Breast epithelium (tissue), 3 donors: Measurements from ENCODE around the gene ECEL1.

Experiments
- POLR2A ChIP-seq: fragments of 450-650 bp; IDR thresholded peaks from one replicate; pipeline ENCODE4 v1.6.1; 2016; ENCODE audit warnings: antibody characterized with exemption, mild to moderate bottlenecking, moderate library complexity
- TF ChIP-seq, protein P1 (sequence below), 3 donors: fragments of 450-650 bp; IDR thresholded peaks; one replicate each; pipeline ENCODE4 v1.5.1; 2016 to 2017; ENCODE audit warnings: antibody characterized with exemption in 3 of 3, mild to moderate bottlenecking in 3 of 3, moderate library complexity in 3 of 3

DNA sequence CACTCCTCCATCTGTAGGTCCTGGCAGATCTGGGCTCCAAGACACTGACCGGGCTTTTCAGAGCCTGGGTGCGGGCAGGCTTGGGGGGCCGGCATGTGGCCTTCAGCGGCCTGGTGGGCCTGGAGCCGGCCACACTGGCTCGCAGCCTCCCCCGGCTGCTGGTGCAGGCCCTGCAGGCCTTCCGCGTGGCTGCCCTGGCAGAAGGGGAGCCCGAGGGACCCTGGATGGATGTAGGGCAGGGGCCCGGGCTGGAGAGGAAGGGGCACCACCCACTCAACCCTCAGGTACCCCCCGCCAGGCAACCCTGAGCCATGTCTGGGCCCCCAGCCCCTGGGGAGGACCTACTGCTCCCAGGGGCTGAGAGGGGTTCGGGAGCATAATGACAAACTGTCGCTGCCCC is 37.6 kb upstream of the ECEL1 start:
- TF ChIP-seq, protein P1, sequence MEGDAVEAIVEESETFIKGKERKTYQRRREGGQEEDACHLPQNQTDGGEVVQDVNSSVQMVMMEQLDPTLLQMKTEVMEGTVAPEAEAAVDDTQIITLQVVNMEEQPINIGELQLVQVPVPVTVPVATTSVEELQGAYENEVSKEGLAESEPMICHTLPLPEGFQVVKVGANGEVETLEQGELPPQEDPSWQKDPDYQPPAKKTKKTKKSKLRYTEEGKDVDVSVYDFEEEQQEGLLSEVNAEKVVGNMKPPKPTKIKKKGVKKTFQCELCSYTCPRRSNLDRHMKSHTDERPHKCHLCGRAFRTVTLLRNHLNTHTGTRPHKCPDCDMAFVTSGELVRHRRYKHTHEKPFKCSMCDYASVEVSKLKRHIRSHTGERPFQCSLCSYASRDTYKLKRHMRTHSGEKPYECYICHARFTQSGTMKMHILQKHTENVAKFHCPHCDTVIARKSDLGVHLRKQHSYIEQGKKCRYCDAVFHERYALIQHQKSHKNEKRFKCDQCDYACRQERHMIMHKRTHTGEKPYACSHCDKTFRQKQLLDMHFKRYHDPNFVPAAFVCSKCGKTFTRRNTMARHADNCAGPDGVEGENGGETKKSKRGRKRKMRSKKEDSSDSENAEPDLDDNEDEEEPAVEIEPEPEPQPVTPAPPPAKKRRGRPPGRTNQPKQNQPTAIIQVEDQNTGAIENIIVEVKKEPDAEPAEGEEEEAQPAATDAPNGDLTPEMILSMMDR (IDR thresholded peaks at IDR 0.05): no peak
- no peak for TF ChIP-seq POLR2A
